Measurements from ENCODE around the gene OR2T33.
"Not testable (repeated sequence)": the region's sequence is repeated elsewhere in the genome, so short reads cannot be mapped to it uniquely, and the experiment has no call there.

Gene OR2T33, protein sequence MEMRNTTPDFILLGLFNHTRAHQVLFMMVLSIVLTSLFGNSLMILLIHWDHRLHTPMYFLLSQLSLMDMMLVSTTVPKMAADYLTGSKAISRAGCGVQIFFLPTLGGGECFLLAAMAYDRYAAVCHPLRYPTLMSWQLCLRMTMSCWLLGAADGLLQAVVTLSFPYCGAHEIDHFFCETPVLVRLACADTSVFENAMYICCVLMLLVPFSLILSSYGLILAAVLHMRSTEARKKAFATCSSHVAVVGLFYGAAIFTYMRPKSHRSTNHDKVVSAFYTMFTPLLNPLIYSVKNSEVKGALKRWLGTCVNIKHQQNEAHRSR

DNA sequence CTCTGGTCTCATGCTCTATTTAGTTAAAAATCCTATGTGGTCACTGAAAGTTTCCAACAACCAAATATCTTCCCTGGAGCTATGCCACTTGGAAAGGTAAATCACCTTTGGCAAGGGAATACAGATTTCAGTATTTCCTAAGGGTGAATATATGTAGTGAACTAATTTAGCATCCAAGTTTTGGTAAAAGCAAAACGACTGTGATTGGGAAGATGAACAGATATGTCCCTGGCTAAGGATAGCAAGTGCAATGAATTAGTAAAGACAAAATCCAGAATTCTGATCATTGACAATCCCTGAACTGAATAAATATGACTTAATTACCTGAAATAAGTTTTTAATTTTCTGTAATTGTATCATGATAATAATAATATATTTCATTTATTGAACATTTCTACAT is at the start of gene OR2T33:
TSS of gene OR2T33 (minus strand) at position 101 of the 400 bp plus-strand sequence. CDS start 4,162 bp downstream, outside the sequence.
- DNase-seq (ENCODE audit: low read depth in 3 of 3, low spot score in 1 of 3), result no peak

DNA sequence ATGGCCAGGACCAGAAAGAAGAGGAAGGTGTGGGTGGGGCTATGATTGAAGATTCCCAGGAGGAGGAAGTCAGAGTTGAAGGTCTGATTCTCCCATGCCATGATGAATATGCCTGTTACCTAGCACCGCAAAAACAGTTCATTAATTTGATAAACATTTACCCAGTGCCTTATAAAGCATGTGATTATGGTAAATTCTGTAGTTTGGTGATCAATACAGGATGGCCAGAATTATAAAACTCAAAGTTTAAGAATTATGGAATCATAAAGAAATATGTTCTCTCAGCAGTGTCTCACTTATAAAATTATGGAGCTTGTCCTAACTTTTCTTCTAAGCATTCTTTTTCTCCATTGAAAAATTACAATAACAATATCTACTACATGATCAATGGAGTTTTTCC is 46.7 kb upstream of the OR2T33 start, which contains the start of gene OR2M7:
TSS of gene OR2M7 (minus strand) at position 101 of the 400 bp plus-strand sequence. CDS start at position 101, 0 bp downstream.
- no peak for DNase-seq (ENCODE audit: low read depth in 3 of 3, low spot score in 1 of 3)

GRCh38 chr1:248316796-248317195 is 39.0 kb upstream of the OR2T33 start:
- no peak for DNase-seq (ENCODE audit: low read depth in 3 of 3, low spot score in 1 of 3)

- DNase-seq (ENCODE audit: low read depth in 3 of 3, low spot score in 1 of 3), result not testable (repeated sequence)
Observed at GRCh38 chr1:248306740-248307139, 29.0 kb upstream of the OR2T33 start.

DNA sequence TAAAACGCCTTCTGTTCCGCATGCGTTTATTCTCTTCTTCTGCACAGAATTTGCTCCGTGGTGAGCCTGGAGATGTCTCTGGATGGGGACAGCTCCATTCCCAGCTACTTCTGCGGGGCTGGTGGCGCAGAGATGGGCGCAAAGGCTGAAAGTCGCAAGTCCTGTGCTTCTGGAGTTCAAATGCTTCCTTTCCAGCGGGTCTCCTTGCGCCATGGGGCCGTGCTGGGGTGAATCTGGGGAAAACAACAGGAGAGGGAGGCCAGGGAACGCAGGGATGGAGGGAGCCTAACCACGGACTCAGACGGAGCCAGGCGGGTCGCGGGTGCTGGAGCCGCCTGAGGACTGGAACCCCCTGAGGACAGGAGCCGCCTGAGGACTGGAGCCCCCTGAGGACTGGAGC is 28.3 kb upstream of the OR2T33 start:
- no peak for DNase-seq (ENCODE audit: low read depth in 3 of 3, low spot score in 1 of 3)

- not testable (repeated sequence) for DNase-seq (ENCODE audit: low read depth in 3 of 3, low spot score in 1 of 3)
Observed at GRCh38 chr1:248305672-248306071, 27.9 kb upstream of the OR2T33 start.

GRCh38 chr1:248303324-248303723 is 25.5 kb upstream of the OR2T33 start, which contains the start of gene OR2T12:
Gene OR2T12, minus strand, starts transcription at chr1:248303424. Its CDS starts 7,846 bp downstream, at chr1:248295578.
- no peak for DNase-seq (ENCODE audit: low read depth in 3 of 3, low spot score in 1 of 3)

DNA sequence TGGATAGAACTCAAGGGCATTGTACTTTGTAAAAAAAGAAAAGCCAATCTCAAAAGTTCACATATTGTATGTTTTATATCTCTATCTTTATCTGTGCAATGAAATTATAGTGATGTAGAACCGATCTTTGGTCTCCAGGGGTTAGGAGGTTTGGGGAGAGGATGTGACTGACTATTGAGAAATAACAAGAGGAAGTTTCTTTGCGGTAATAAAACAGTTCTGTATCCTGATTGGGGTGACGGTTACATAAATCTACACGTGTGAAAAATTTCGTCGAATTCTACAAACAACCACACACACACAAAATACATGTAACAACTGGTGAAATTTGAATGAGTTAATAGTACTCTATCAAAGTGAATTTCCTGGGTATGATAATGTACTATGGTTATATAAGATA is 10.6 kb upstream of the OR2T33 start:
- no peak for DNase-seq (ENCODE audit: low read depth in 3 of 3, low spot score in 1 of 3)

- not testable (repeated sequence) for DNase-seq (ENCODE audit: low read depth in 3 of 3, low spot score in 1 of 3)
Observed at GRCh38 chr1:248273225-248273624, 4.6 kb downstream of the OR2T33 start.

GRCh38 chr1:248268178-248268577 is 9.6 kb downstream of the OR2T33 start:
- no peak for DNase-seq (ENCODE audit: low read depth in 3 of 3, low spot score in 1 of 3)

DNA sequence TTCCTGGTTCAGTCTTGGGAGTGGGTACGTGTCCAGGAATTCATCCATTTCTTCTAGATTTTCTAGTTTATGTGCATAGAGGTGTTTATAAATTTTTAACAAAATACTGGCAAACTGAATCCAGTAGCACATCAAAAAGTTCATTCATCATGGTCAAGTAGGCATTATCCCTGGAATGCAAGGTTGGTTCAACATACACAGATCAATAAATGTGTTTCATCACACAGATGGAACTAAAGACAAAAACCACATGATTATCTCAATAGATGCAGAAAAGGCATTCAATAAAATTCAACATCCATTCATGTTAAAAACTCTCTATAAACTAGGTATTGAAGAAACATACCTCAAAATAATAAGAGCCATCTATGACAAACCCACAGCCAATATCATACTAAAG is 18.5 kb downstream of the OR2T33 start:
- DNase-seq (ENCODE audit: low read depth in 3 of 3, low spot score in 1 of 3), result not testable (repeated sequence)

DNA sequence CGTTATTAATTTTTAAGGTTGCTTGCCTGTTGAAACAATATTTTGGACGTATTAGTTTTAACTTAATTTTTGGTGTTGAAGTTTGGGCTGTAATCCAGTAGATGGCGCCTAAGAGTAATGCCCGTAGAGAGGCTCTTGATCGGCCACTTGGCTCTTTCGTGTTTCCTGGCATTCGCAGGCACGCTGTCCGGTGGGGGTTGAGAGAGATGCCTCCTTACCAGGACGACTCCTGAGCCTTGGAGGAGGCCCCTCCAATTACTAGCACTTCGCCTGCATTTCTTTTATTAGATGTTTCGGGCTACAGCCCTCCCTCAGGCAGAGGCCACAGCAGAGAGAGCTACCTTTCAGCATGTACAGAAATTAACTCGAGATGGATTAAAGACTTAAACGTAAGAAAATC is 34.6 kb downstream of the OR2T33 start:
- no peak for DNase-seq (ENCODE audit: low read depth in 3 of 3, low spot score in 1 of 3)

- no peak for DNase-seq (ENCODE audit: low read depth in 3 of 3, low spot score in 1 of 3)
Observed at GRCh38 chr1:248239478-248239877, 38.3 kb downstream of the OR2T33 start.

DNA sequence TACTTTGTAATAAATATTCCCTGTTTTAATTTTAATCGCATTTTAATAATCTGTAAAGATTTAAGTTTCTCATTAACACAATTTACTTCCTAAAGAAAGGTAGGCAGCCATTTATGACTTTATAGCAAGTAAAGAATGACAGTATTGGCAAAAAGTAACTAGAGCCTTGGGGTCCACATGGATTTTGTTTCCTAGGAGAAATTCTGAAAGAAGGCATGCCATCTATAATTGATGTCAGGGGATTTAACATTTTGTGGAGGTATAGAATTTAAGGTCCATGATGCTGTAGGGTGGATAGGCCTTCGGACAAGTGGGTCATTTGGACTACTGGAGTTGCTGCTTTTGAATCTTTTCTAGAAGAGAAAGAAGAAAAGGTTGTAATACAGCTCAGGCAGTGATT is 46.7 kb downstream of the OR2T33 start, which contains the start of gene OR2M4:
TSS of gene OR2M4 (plus strand) at position 301 of the 400 bp plus-strand sequence. CDS start 7,512 bp downstream, outside the sequence.
- DNase-seq (ENCODE audit: low read depth in 3 of 3, low spot score in 1 of 3), result no peak

GRCh38 chr1:248229360-248229908 is 48.3 kb downstream of the OR2T33 start:
- DNase-seq (ENCODE audit: low read depth in 3 of 3, low spot score in 1 of 3), result no peak

GRCh38 chr1:248225537-248225936 is 52.2 kb downstream of the OR2T33 start:
- no peak for DNase-seq (ENCODE audit: low read depth in 3 of 3, low spot score in 1 of 3)
